CD14-positive monocyte (primary cell): ENCODE data around the gene MLLT10. TPM values are rescaled to one million over a fixed set of nuclear protein-coding genes. Genes with fewer than 3 reads are reported as not detected.

Source experiments
- DNase-seq, 3 donors: peaks; one replicate each; pipeline ENCODE4 v3.0.0-alpha.2; 2011 to 2022
- H2AFZ ChIP-seq: 2 replicates; pipeline ENCODE4 v1.6.0; 2012; ENCODE audit warnings: mild to moderate bottlenecking, low read depth, low read length, inconsistent platforms; ENCODE audit not compliant: insufficient read depth, poor library complexity, severe bottlenecking
- H3K27ac ChIP-seq, 2 donors: 1 replicate in 1 of 2; 2 replicates in 1 of 2; pipeline ENCODE4 v1.5.1; 2012 to 2013; ENCODE audit warnings: low read length in 2 of 2, control low read depth in 1 of 2, inconsistent platforms in 1 of 2, low read depth in 1 of 2, mild to moderate bottlenecking in 1 of 2
- H3K27me3 ChIP-seq, 2 donors: one replicate each; pipeline versions ENCODE4 v1.6.0 to v1.6.1; 2011 to 2013; ENCODE audit warnings: low read length in 2 of 2; ENCODE audit not compliant: control insufficient read depth in 2 of 2, insufficient read depth in 2 of 2
- H3K36me3 ChIP-seq, 2 donors: replicated peaks in 1 of 2; 1 replicate in 1 of 2; 2 replicates in 1 of 2; pipeline versions ENCODE4 v1.5.1 to v1.6.1; 2012 to 2013; ENCODE audit warnings: low read length in 2 of 2, control low read depth in 1 of 2, inconsistent platforms in 1 of 2, mild to moderate bottlenecking in 1 of 2; ENCODE audit not compliant: insufficient read depth in 2 of 2, control insufficient read depth in 1 of 2
- H3K4me1 ChIP-seq, 2 donors: 1 replicate in 1 of 2; 2 replicates in 1 of 2; pipeline versions ENCODE4 v1.5.1 to v1.6.1; 2012 to 2013; ENCODE audit warnings: low read length in 2 of 2, control low read depth in 1 of 2, inconsistent platforms in 1 of 2, mild to moderate bottlenecking in 1 of 2, moderate library complexity in 1 of 2; ENCODE audit not compliant: insufficient read depth in 2 of 2, control insufficient read depth in 1 of 2
- H3K4me2 ChIP-seq: replicated peaks from 2 replicates; pipeline ENCODE3; 2012; ENCODE audit warnings: low read length, moderate library complexity, mild to moderate bottlenecking; ENCODE audit not compliant: poor library complexity, severe bottlenecking; ENCODE audit errors: extremely low read depth
- H3K4me3 ChIP-seq, 3 experiments: fragments of 200-600 bp in 1 of 3; sonication (generic) in 1 of 3; replicated peaks in 1 of 3; 1 replicate in 2 of 3; 2 replicates in 1 of 3; pipeline ENCODE4 v1.5.1; 2011 to 2013; ENCODE audit warnings: low read length in 3 of 3, mild to moderate bottlenecking in 3 of 3, control low read depth in 2 of 3, low read depth in 2 of 3, inconsistent platforms in 1 of 3, moderate library complexity in 1 of 3
- H3K79me2 ChIP-seq: 2 replicates; pipeline ENCODE4 v1.6.0; 2012; ENCODE audit warnings: mild to moderate bottlenecking, control low read depth, inconsistent platforms, low read length, moderate library complexity; ENCODE audit not compliant: insufficient read depth
- H3K9ac ChIP-seq: 2 replicates; pipeline ENCODE4 v1.6.0; 2017; ENCODE audit warnings: low read length, mild to moderate bottlenecking; ENCODE audit not compliant: insufficient read depth, poor library complexity, severe bottlenecking
- H3K9me3 ChIP-seq, 2 donors: replicated peaks in 1 of 2; 1 replicate in 1 of 2; 2 replicates in 1 of 2; pipeline versions ENCODE4 v1.5.1 to v1.6.1; 2012 to 2013; ENCODE audit warnings: low read length in 2 of 2, control low read depth in 1 of 2; ENCODE audit not compliant: control insufficient read depth in 1 of 2, insufficient read depth in 1 of 2
- H4K20me1 ChIP-seq: 2 replicates; pipeline ENCODE4 v1.6.0; 2012; ENCODE audit warnings: mild to moderate bottlenecking, low read length, control low read depth, moderate library complexity; ENCODE audit not compliant: insufficient read depth
- H3K27ac Mint-ChIP-seq, 7 donors: one replicate each; pipeline ENCODE4 v1.8.0; 2020; ENCODE audit warnings: mild to moderate bottlenecking in 7 of 7, mixed read lengths in 7 of 7, moderate library complexity in 6 of 7, inconsistent platforms in 2 of 7
- H3K27me3 Mint-ChIP-seq, 3 donors: one replicate each; pipeline ENCODE4 v1.8.0; 2021 to 2022; ENCODE audit warnings: low read depth in 3 of 3, mild to moderate bottlenecking in 3 of 3, mixed read lengths in 3 of 3, moderate library complexity in 3 of 3, inconsistent platforms in 1 of 3
- H3K36me3 Mint-ChIP-seq, 2 donors: one replicate each; pipeline ENCODE4 v1.8.0; 2020; ENCODE audit warnings: mixed read lengths in 2 of 2, inconsistent platforms in 1 of 2, mild to moderate bottlenecking in 1 of 2
- H3K4me1 Mint-ChIP-seq: one replicate; pipeline ENCODE4 v1.8.0; 2020; ENCODE audit warnings: mild to moderate bottlenecking, mixed read lengths
- H3K4me3 Mint-ChIP-seq, 2 donors: one replicate each; pipeline ENCODE4 v1.8.0; 2020; ENCODE audit warnings: mild to moderate bottlenecking in 2 of 2, mixed read lengths in 2 of 2, moderate library complexity in 1 of 2
- H3K9me3 Mint-ChIP-seq, 7 donors: one replicate each; pipeline ENCODE4 v1.8.0; 2020 to 2022; ENCODE audit warnings: mixed read lengths in 7 of 7, mild to moderate bottlenecking in 6 of 7, moderate library complexity in 6 of 7, inconsistent platforms in 2 of 7
- CTCF ChIP-seq: fragments of 200-600 bp; IDR thresholded peaks from one replicate; pipeline ENCODE4 v1.8.0; 2022; ENCODE audit warnings: antibody characterized with exemption, mild to moderate bottlenecking
- WGBS: methylation state at CpG from one replicate; pipeline ENCODE4 v1.1.5; 2013; ENCODE audit warnings: missing lambda C conversion rate; ENCODE audit not compliant: insufficient coverage; 5-methylcytosine and 5-hydroxymethylcytosine counted together
- intact Hi-C, 2 donors: fragments of 100-400 bp; cut with micrococcal nuclease; formaldehyde crosslinking; loops; one replicate each; pipeline versions ENCODE4 v1.15.0 to v1.15.1; 2023
- polyA plus RNA-seq, 3 donors: library from polyadenylated mRNA; depleted of rRNA in 1 of 3; unstranded in 2 of 3; stranded (reverse) in 1 of 3; fragments of 300-500 nt in 2 of 3; fragments of >200 nt in 1 of 3; fragmentation: Illumina TruSeq in 2 of 3; gene quantifications; 1 replicate in 2 of 3; 2 replicates in 1 of 3; pipeline ENCODE4 v1.2.3, GENCODE V29; 2012 to 2021

MLLT10 gene
- polyA plus RNA-seq, 3 donors: 4.9 to 39.1 (median 7.5) TPM

- DNase-seq: no peak
- Histone ChIP-seq H3K79me2 (peaks cover 24% of the 10 kb centered on the region), H3K4me2 (no peak overlapping the region), H2AFZ (no peak overlapping the region), H3K27ac (no peak overlapping the region), H3K9ac (no peak overlapping the region), H4K20me1 (no peaks in the 10 kb centered on the region), H3K27me3 (no peaks in the 10 kb centered on the region), H3K4me3 (no peak overlapping the region), H3K36me3 (peaks cover 29 to 68% of the 10 kb centered on the region in 2 donors), H3K4me1 (no peaks in the 10 kb centered on the region), H3K9me3 (peaks cover 5 to 18% of the 10 kb centered on the region in 2 donors)
- Mint-ChIP-seq H3K27ac (no peak overlapping the region), H3K4me1 (no peaks in the 10 kb centered on the region), H3K36me3 (peaks cover 71 to 90% of the 10 kb centered on the region in 2 donors), H3K27me3 (peaks cover 0 to 2% (median 0%) of the 10 kb centered on the region in 3 donors), H3K9me3 (peaks cover 12 to 26% (median 23%) of the 10 kb centered on the region in 7 donors), H3K4me3 (no peak overlapping the region)
- intact Hi-C loops: no loop called here
- TF ChIP-seq CTCF: no peak
Measured at GRCh38 chr10:21696302-21696701, 162.3 kb downstream of the MLLT10 start.

GRCh38 chr10:21699575-21699974, 165.5 kb downstream of the MLLT10 start:
- WGBS: no CpG with 5 or more reads among the region's 3 CpGs
- H3K4me2 ChIP-seq: no peak overlapping the region
- H3K27me3 Mint-ChIP-seq: no peaks in the 10 kb centered on the region
- H3K79me2 ChIP-seq: peaks cover 54% of the 10 kb centered on the region
- no peak overlapping the region for H3K27ac ChIP-seq
- H3K36me3 ChIP-seq: peaks cover 9 to 46% of the 10 kb centered on the region in 2 donors
- peaks cover 7 to 18% of the 10 kb centered on the region in 2 donors for H3K9me3 ChIP-seq
- no peak overlapping the region for H3K9ac ChIP-seq
- H3K27ac Mint-ChIP-seq: no peak overlapping the region
- peaks cover 12% of the 10 kb centered on the region for H3K4me1 Mint-ChIP-seq
- H3K4me1 ChIP-seq: peaks cover 0 to 7% of the 10 kb centered on the region in 2 donors
- no peaks in the 10 kb centered on the region for H3K27me3 ChIP-seq
- H3K4me3 ChIP-seq: no peak overlapping the region
- peaks cover under 1% of the 10 kb centered on the region for H4K20me1 ChIP-seq
- H3K4me3 Mint-ChIP-seq: no peak overlapping the region
- peaks cover 12 to 26% (median 23%) of the 10 kb centered on the region in 7 donors for H3K9me3 Mint-ChIP-seq
- no peak for DNase-seq
- TF ChIP-seq CTCF: no peak
- H3K36me3 Mint-ChIP-seq: peaks cover 56 to 70% of the 10 kb centered on the region in 2 donors
- H2AFZ ChIP-seq: no peak overlapping the region
- intact Hi-C loops: no loop called here
